Epithelial cell of esophagus (primary cell): ENCODE measurements around the gene A3GALT2.
"Not testable (repeated sequence)": the region's sequence is repeated elsewhere in the genome, so short reads cannot be mapped to it uniquely, and the experiment has no call there.

Experiments
- DNase-seq: peaks from one replicate; pipeline ENCODE4 v3.0.0; 2010; ENCODE audit warnings: low read depth
- H3K4me3 ChIP-seq: 2 replicates; pipeline ENCODE4 v1.5.1; 2011; ENCODE audit warnings: mild to moderate bottlenecking, low read length, control low read depth
- CTCF ChIP-seq: IDR thresholded peaks from 2 replicates; pipeline ENCODE4 v1.5.1; 2011; ENCODE audit warnings: low read depth, mild to moderate bottlenecking, low read length, control low read depth, inconsistent platforms; ENCODE audit not compliant: insufficient read depth; ENCODE audit errors: missing control alignments

A3GALT2 gene

DNA sequence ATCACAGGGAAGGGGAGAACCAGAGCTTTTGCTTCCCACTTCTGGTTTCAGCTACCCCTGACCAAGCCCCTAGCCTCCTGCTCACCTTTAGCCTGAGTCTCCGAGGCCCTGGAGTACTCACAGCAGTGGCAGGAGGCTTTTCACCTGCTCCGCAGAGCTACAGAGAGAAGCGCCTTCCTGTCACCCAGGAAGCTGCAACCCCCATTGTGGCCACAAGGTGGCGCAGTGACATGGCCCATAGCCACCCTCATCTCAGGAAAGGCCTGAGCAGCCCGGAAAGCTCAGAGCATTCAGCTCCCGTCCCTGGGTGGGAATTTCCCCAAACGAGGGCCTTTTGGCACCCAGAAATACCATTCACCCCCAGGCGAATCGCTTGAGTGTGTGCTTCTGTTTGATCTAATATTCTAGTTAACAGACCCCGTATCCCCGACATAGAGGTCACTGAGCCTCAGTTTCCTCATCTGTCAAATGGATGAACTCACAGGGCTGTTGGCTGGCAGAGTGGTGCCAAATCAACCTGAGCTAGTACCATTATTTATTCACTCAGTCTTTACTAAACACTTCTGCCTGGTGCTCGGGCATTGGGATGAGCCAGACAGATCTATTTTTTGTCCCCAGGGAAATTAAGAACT lies 25.3 kb downstream of the A3GALT2 start:
- DNase-seq = peak; percentile 81
- no peak overlapping the region for H3K4me3 ChIP-seq
- TF ChIP-seq CTCF = peak; percentile 96

GRCh38 chr1:33295023-33295422 lies 25.9 kb downstream of the A3GALT2 start:
- TF ChIP-seq CTCF = no peak
- no peak for DNase-seq
- no peak overlapping the region for H3K4me3 ChIP-seq

DNA sequence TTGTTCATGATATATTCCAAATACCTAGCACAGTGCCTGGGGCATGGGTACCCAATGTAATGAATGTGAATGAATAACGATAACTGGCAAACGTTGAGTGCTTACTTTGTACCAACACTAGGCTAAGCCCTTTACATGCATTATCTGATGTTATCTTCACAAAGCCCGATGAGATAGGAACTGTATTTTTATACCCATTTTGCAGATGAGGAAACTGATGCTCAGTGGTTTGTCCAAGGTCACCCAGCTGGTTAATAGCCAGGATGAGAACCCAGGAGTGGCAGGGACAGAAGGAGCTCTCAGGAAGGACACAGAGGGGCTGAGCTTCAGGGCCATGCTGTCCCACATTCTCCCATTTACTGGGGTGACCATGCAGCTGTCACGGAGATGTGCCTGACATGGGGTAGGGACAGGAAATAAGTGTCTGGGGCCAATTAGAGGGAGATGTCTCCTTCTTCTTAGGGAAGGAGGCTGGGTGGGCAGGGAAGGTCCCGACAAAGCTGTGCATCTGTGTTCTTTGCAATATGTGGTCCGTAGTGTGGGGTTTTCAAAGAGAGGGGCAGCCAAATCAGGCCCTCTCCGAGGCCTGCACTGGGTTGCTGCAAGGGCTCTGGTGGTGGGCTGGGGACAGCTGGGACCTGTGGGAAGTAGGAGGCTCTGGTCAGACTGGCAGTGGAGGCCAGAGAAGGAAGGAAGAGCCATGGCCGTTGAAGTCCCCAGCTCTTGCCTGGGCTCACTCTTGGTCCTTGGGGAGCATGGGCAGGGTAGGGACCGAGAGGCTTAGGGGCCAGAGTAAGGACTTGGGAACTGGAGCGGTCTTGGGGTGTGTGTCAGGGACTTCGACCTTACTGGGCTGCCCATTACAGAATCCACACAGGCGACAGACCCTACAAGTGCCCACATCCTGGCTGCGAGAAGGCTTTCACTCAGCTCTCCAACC lies 26.6 kb downstream of the A3GALT2 start:
- no peak for DNase-seq
- TF ChIP-seq CTCF = no peak
- H3K4me3 ChIP-seq = no peak overlapping the region

DNA sequence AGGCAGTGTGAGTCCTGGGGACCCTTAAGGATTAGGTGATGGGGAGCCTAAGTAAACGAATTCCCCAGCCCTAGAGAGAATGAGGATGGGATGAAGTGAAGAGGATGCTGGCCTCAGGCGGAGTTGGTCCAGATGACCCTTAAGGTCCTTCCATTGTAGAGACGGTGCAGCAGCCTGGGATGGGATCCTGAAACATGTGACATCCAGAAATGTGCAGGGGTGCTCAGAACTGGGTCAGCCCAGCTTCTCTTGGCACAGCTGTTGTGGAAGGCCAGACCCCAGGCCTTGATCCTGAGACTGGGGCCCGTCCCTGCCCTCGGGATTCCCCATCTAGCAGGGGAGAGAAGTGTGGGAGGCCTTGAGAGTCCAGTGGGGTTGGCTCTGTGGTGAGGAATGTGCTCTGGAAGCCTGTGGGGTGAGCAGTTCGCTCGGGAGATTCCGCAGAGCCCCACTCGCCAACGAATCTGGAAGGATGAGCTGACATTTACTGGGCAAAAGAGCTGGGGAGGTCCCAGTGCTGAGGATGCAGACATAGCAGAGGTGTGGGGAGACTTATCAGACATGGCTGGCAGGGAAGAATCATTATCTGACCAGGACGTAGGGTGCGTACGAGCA lies 28.1 kb downstream of the A3GALT2 start:
- H3K4me3 ChIP-seq = no peak overlapping the region
- DNase-seq = no peak
- no peak for TF ChIP-seq CTCF

GRCh38 chr1:33290615-33291014 lies 30.3 kb downstream of the A3GALT2 start:
- not testable (repeated sequence) for DNase-seq, H3K4me3 ChIP-seq

DNA sequence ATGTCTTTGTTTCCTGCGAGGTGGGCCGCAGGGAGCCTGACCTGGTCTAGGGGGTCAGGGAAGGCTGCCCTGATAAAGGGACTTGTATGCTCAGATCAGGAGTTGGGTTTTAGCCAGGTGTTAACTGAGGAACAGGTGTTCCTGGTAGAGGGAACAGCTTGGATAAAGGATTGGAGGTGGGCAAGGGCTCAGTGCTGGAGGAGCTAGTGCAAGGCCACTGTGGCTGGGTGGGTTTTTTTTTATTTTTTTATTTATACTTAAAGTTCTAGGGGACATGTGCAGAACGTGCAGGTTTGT lies 31.1 kb downstream of the A3GALT2 start:
- DNase-seq = no peak
- no peak for TF ChIP-seq CTCF
- no peak overlapping the region for H3K4me3 ChIP-seq
